Left lung (tissue), 10 donors: ENCODE data around the gene HMG20A. TPM values are rescaled to one million over a fixed set of nuclear protein-coding genes. Genes with fewer than 3 reads are reported as not detected.
"Not testable (repeated sequence)": the region's sequence is repeated elsewhere in the genome, so short reads cannot be mapped to it uniquely, and the experiment has no call there.

Experiments used
- ATAC-seq: fragments of 200-7000 bp; cut with Tn5 transposase; one replicate; pipeline ENCODE4 v1.9.1; 2020; ENCODE audit warnings: moderate library complexity
- DNase-seq, 4 donors: peaks; one replicate each; pipeline ENCODE4 v3.0.0-alpha.2; 2013 to 2020
- H3K27ac ChIP-seq, 2 donors: fragments of 200-600 bp; sonication (generic) in 1 of 2; one replicate each; pipeline versions ENCODE4 v1.5.0 to v1.8.0; 2020 to 2021
- H3K27me3 ChIP-seq, 2 donors: fragments of 200-600 bp; sonication (generic) in 1 of 2; one replicate each; pipeline versions ENCODE4 v1.5.0 to v1.8.0; 2020 to 2021
- H3K36me3 ChIP-seq, 2 donors: fragments of 200-600 bp; sonication (generic) in 1 of 2; one replicate each; pipeline versions ENCODE4 v1.5.0 to v1.8.0; 2020 to 2021
- H3K4me1 ChIP-seq, 2 donors: fragments of 200-600 bp; one replicate each; pipeline ENCODE4 v1.8.0; 2021
- H3K4me3 ChIP-seq, 2 donors: fragments of 200-600 bp; sonication (generic) in 1 of 2; one replicate each; pipeline versions ENCODE4 v1.5.0 to v1.8.0; 2020 to 2021; ENCODE audit warnings: mild to moderate bottlenecking in 1 of 2
- H3K9me3 ChIP-seq, 2 donors: fragments of 200-600 bp; sonication (generic) in 1 of 2; one replicate each; pipeline versions ENCODE4 v1.5.0 to v1.8.0; 2020 to 2021
- intact Hi-C, 2 donors: fragments of 100-400 bp; cut with DNase I; formaldehyde crosslinking; loops; one replicate each; pipeline versions ENCODE4 v1.11.2 to v1.14.2; 2022
- polyA plus RNA-seq, 6 donors: library from polyadenylated mRNA; unstranded; fragments of 120-200 nt; gene quantifications; one replicate each; pipeline ENCODE4 v1.2.1, GENCODE V29; 2013; ENCODE audit not compliant: insufficient read length in 6 of 6
- total RNA-seq, 2 donors: library from RNA; stranded (reverse); fragmentation: NEBNext Ultra II Directional; extraction: Animal tissue kit (Norgen Biotek cat#: 25700); gene quantifications; one replicate each; pipeline ENCODE4 v1.2.1, GENCODE V29; 2021
- TF ChIP-seq, protein P1 (sequence below), 2 donors: fragments of 200-600 bp; sonication (generic) in 1 of 2; IDR thresholded peaks; one replicate each; pipeline versions ENCODE4 v1.5.0 to v1.8.0; 2021; ENCODE audit warnings: antibody characterized with exemption in 2 of 2
- donor health status: DM: no; HTN: yes; CAD: no.
- donor health status: DM: no; HTN: no; CAD: no.

HMG20A gene
- total and polyA plus RNA-seq, 8 donors: 34.9 to 93.5 (median 76.5) TPM

DNA sequence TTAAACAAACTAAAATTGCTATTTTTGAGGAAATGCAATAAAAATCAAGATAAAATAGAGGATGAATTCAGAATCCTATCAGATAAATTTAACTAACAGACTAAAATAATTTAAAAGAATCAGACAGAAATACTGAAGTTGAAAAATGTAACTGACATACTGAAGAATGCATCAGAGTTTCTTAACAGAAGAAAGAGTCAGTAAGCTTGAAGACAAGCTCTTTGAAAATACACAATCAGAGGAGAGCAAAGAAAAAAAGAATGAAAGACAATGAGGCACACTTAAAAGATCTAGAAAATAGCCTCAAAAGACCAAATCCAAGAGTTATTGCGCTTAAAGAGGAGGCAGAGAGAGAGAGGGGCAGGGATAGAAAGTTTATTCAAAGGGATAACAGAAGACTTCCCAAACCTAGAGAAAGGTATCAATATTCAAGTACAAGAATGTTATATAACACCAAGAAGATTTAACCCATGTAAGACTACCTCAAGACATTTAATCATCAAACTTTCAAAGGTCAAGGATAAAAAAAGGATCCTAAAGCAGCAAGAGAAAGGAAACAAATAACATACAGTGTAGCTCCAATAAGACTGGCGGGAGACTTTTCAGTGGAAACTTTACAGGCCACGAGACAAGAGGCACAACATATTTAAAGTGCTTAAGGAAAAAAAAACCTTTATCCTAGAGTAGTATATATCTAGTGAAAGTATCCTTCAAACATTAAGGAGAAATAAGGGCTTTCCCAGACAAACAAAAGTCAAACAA, 25.5 kb upstream of the HMG20A start:
- no peak overlapping the region for H3K27ac ChIP-seq
- no peaks in the 10 kb centered on the region for H3K36me3 ChIP-seq
- peaks cover 0 to 8% of the 10 kb centered on the region in 2 donors for H3K4me1 ChIP-seq
- no peak for DNase-seq
- no peak for ATAC-seq
- peaks cover 0 to 35% of the 10 kb centered on the region in 2 donors for H3K9me3 ChIP-seq
- no peaks in the 10 kb centered on the region for H3K27me3 ChIP-seq
- intact Hi-C loops: no loop called here
- TF ChIP-seq, protein P1, sequence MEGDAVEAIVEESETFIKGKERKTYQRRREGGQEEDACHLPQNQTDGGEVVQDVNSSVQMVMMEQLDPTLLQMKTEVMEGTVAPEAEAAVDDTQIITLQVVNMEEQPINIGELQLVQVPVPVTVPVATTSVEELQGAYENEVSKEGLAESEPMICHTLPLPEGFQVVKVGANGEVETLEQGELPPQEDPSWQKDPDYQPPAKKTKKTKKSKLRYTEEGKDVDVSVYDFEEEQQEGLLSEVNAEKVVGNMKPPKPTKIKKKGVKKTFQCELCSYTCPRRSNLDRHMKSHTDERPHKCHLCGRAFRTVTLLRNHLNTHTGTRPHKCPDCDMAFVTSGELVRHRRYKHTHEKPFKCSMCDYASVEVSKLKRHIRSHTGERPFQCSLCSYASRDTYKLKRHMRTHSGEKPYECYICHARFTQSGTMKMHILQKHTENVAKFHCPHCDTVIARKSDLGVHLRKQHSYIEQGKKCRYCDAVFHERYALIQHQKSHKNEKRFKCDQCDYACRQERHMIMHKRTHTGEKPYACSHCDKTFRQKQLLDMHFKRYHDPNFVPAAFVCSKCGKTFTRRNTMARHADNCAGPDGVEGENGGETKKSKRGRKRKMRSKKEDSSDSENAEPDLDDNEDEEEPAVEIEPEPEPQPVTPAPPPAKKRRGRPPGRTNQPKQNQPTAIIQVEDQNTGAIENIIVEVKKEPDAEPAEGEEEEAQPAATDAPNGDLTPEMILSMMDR (IDR thresholded peaks at IDR 0.05): no peak
- H3K4me3 ChIP-seq: no peak overlapping the region

- H3K27me3 ChIP-seq: no peaks in the 10 kb centered on the region
- TF ChIP-seq, protein P1 (IDR thresholded peaks at IDR 0.05): no peak
- H3K4me3 ChIP-seq: no peak overlapping the region
- no peaks in the 10 kb centered on the region for H3K36me3 ChIP-seq
- no peak for DNase-seq
- intact Hi-C loops: no loop called here
- ATAC-seq: no peak
- no peak overlapping the region for H3K27ac ChIP-seq
- peaks cover 0 to 38% of the 10 kb centered on the region in 2 donors for H3K9me3 ChIP-seq
- H3K4me1 ChIP-seq: no peaks in the 10 kb centered on the region
Observed at GRCh38 chr15:77396692-77397091, 24.0 kb upstream of the HMG20A start.

GRCh38 chr15:77398927-77399326, 21.8 kb upstream of the HMG20A start:
- H3K27ac ChIP-seq: no peak overlapping the region
- no peaks in the 10 kb centered on the region for H3K36me3 ChIP-seq
- H3K4me3 ChIP-seq: no peak overlapping the region
- DNase-seq (no peak), ATAC-seq (no peak)
- intact Hi-C loops: no loop called here
- TF ChIP-seq, protein P1 (IDR thresholded peaks at IDR 0.05): no peak
- peaks cover 0 to 4% of the 10 kb centered on the region in 2 donors for H3K4me1 ChIP-seq
- H3K27me3 ChIP-seq: no peaks in the 10 kb centered on the region
- peaks cover 0 to 38% of the 10 kb centered on the region in 2 donors for H3K9me3 ChIP-seq

DNA sequence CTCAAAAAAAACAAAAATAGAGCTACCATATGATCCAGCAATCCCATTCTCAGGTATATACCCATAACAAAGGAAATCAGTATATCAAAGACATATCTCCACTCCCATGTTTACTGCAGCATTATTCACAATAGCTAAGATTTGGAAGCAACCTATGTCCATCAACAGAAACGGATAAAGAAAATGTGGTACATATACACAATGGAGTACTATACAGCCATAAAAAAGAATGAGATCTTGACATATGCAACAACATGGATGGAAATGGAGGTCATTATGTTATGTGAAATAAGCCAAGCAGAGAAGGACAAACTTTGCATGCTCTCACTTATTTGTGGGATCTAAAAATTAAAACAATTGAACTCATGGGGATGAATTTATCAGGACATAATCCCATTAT, 20.4 kb upstream of the HMG20A start:
- H3K9me3 ChIP-seq: peaks cover 0 to 35% of the 10 kb centered on the region in 2 donors

GRCh38 chr15:77402740-77403379, 17.8 kb upstream of the HMG20A start:
- H3K36me3 ChIP-seq: no peaks in the 10 kb centered on the region
- intact Hi-C loops: no loop called here
- H3K27ac ChIP-seq: no peak overlapping the region
- peaks cover 0 to 26% of the 10 kb centered on the region in 2 donors for H3K9me3 ChIP-seq
- TF ChIP-seq, protein P1 (IDR thresholded peaks at IDR 0.05): no peak
- no peak overlapping the region for H3K4me3 ChIP-seq
- DNase-seq: no peak
- no peak for ATAC-seq
- H3K27me3 ChIP-seq: no peaks in the 10 kb centered on the region
- H3K4me1 ChIP-seq: peaks cover 0 to 4% of the 10 kb centered on the region in 2 donors

More for the DNA sequence above, 20.4 kb upstream of the HMG20A start:
- Histone ChIP-seq H3K27me3 (no peaks in the 10 kb centered on the region), H3K4me3 (no peak overlapping the region), H3K4me1 (peaks cover 0 to 4% of the 10 kb centered on the region in 2 donors), H3K27ac (no peak overlapping the region), H3K36me3 (no peaks in the 10 kb centered on the region)
- intact Hi-C loops: no loop called here
- no peak for DNase-seq
- TF ChIP-seq, protein P1 (IDR thresholded peaks at IDR 0.05): no peak
- ATAC-seq: no peak

DNA sequence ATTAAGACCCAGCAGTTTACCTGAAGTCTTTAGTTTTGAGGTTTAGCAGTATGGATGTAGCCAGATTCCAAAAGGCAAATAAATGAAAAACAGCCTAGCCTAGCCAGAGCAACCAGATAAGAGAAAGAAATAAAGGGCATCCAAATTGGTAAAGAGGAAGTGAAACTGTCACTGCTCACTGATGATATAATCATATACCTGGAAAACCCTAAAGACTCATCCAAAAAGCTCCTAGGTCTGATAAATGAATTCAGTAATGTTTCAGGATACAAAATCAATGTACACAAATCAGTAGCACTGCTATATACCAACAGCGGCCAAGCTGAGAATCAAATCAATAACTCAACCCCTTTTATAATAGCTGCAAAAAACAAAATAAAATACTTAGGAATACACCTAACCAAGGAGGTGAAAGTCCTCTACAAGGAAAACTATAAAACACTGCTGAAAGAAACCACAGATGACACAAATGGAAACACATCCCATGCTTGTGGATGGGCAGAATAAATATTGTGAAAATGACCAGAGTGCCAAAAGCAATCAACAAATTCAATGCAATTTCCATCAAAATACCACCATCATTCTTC, 14.4 kb upstream of the HMG20A start:
- H3K4me3 ChIP-seq, H3K27me3 ChIP-seq, H3K9me3 ChIP-seq, intact Hi-C loops, H3K27ac ChIP-seq, ATAC-seq, H3K36me3 ChIP-seq, DNase-seq: not testable (repeated sequence)
- peaks cover 0 to 20% of the 10 kb centered on the region in 2 donors for H3K4me1 ChIP-seq
